HS-27A (cell line): ENCODE results near the gene SETD5.

ENCODE experiments used
- DNase-seq: peaks from one replicate; pipeline ENCODE4 v3.0.0-alpha.2; 2012; ENCODE audit warnings: low read depth, missing footprints

The SETD5 gene

DNA sequence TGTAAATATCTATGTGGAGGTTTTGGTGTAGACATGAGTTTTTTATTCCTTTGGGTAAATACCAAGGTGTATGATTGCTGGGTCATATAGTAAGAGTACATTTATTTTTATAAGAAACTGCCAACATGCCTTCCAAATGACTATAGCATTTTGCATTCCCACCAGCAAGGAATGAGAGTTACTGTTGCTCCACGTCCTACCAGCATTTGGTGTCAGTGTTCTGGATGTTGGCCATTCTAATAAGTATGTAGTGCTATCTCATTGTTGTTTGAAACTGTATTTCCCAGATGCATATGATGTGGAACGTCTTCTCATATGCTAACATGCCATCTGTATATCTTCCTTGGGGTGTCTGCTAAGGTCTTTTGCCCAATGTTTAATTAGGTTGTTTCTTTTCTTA lies 117.5 kb downstream of the SETD5 start:
- DNase-seq = no peak

DNA sequence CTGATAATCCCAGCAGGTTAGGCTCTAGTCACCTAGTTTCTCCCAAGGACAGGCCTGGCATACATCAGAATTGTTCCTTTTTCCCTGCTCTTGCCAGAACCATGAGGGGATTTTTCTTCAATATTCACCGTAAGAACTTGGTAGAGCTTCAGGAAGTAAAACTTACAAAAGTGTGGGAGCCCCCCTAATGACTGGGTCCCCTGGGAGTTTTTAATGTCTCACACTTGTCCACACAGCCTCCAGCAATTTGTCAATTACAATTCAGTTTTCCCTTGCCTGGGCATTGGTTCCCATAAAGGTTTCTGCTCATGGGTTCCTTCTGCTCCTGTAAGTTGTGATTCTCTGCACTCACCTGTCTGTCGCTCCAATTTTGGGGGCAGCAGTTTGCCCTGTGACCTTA lies 127.7 kb downstream of the SETD5 start:
- no peak for DNase-seq
